ENCODE data around the gene MYPOP. TPM values are rescaled to one million over a fixed set of nuclear protein-coding genes. Genes with fewer than 3 reads are reported as not detected.

The MYPOP gene
- total RNA-seq, 1 donor from 2014 or later, result 1.1 TPM

- no peak for DNase-seq
Observed at GRCh38 chr19:45863335-45863839, 39.0 kb downstream of the MYPOP start.

GRCh38 chr19:45862564-45863334 lies 39.7 kb downstream of the MYPOP start, which contains the start of gene SYMPK:
SYMPK (minus strand) TSS chr19:45863147; CDS start chr19:45854495, 8,652 bp downstream.
- peak; percentile 98 for DNase-seq

- no peak for DNase-seq
Observed at GRCh38 chr19:45862271-45862563, 40.2 kb downstream of the MYPOP start.

GRCh38 chr19:45860359-45861259 lies 41.8 kb downstream of the MYPOP start:
- no peak for DNase-seq

GRCh38 chr19:45854167-45854778 lies 48.1 kb downstream of the MYPOP start:
- DNase-seq, result no peak

- no peak for DNase-seq
Observed at GRCh38 chr19:45852983-45853382, 49.4 kb downstream of the MYPOP start.

GRCh38 chr19:45852145-45852750 lies 50.2 kb downstream of the MYPOP start:
- DNase-seq, result no peak

GRCh38 chr19:45848922-45849321 lies 53.5 kb downstream of the MYPOP start:
- no peak for DNase-seq

- DNase-seq, result no peak
Observed at GRCh38 chr19:45847663-45848062, 54.8 kb downstream of the MYPOP start.

GRCh38 chr19:45842198-45842597 lies 60.2 kb downstream of the MYPOP start:
- no peak for DNase-seq

Other genes with a start within 250 kb of the MYPOP start
- 25.7 TPM for gene GIPR, start 234.4 kb downstream of the MYPOP start, total RNA-seq
- 186 TPM for gene SNRPD2, start 210.7 kb downstream of the MYPOP start, total RNA-seq
- gene QPCTL, start 209.9 kb downstream of the MYPOP start, total RNA-seq, result 3.4 TPM
- gene FBXO46, start 171.7 kb downstream of the MYPOP start, total RNA-seq, result 5.6 TPM
- not detected for gene MEIOSIN, start 169.2 kb downstream of the MYPOP start, total RNA-seq
- 6.9 TPM for gene SIX5, start 133.4 kb downstream of the MYPOP start, total RNA-seq
- 29.0 TPM for gene DMPK, start 120.1 kb downstream of the MYPOP start, total RNA-seq
- gene DMWD, start 109.8 kb downstream of the MYPOP start, total RNA-seq, result 21.2 TPM
- gene RSPH6A, start 87.3 kb downstream of the MYPOP start, total RNA-seq, result not detected
- 31.9 TPM for gene SYMPK, start 39.5 kb downstream of the MYPOP start, total RNA-seq
- gene FOXA3, start 38.3 kb downstream of the MYPOP start, total RNA-seq, result not detected
- 14.5 TPM for gene IRF2BP1, start 16.5 kb downstream of the MYPOP start, total RNA-seq
- gene NANOS2, start 12.2 kb upstream of the MYPOP start, total RNA-seq, result not detected
- 0.59 TPM for gene NOVA2, start 71.3 kb upstream of the MYPOP start, total RNA-seq
- gene CCDC61, start 92.9 kb upstream of the MYPOP start, total RNA-seq, result 6.1 TPM
- 5.3 TPM for gene PGLYRP1, start 120.4 kb upstream of the MYPOP start, total RNA-seq
- 4.7 TPM for gene IGFL4, start 138.4 kb upstream of the MYPOP start, total RNA-seq
- gene IGFL3, start 222.1 kb upstream of the MYPOP start, total RNA-seq, result 5.9 TPM
- 19.9 TPM for gene IGFL2, start 245.6 kb upstream of the MYPOP start, total RNA-seq

All from skin of body (tissue), 2 donors.